Measurements from ENCODE around the gene SPATS2L.

The SPATS2L gene

DNA sequence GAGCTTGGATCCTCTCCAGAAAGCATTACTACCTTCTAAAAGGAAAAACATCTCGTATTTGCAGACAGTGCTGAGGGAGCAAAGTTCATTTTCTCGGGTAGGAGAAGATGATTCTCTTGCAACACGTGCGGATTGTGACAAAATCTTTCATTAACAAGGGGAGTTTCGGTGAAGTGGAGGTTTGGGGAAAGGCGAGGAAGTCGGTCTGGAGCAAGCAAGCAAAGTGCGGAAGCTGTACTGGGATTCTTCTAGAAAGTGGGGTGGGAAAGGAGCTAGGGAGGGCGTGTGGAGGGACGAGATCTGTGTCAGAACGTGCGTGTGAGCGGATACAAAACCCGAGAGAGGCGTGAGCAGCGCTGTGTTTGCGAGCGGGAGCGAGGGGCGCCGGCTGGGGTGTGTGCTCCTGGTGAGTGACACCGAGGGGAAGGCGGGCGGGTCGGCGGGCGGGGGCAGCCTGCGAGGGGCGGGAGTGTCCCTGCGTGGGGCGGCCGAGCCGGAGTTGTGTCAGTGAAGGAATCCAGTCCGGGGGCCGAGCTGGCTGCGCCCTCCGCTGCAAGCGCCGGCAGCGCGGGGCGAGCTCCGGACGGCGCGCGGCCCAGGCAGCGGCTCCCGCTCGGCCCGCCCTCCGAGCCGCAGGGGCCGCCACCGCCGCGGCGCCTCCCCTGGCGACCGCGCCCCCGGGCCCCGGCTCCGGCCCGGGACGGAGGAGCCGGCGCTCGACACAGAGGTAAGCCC is at the start of gene SPATS2L:
SPATS2L (plus strand) TSS at position 498 of the 735 bp plus-strand sequence. CDS start 82,552 bp downstream, outside the sequence.
- peak within 1 kb of the TSS; percentile 86 for H3K4me3 Mint-ChIP-seq
- H3K9me3 Mint-ChIP-seq: no peaks in the 10 kb centered on the region
- no peaks in the 10 kb centered on the region for H3K36me3 Mint-ChIP-seq (ENCODE audit: low read depth)
- H3K4me1 Mint-ChIP-seq (ENCODE audit: low read depth): peaks cover 10% of the 10 kb centered on the region
- peak within 1 kb of the TSS; percentile 80 for H3K27ac Mint-ChIP-seq
- peaks cover 60% of the 10 kb centered on the region for H3K27me3 Mint-ChIP-seq

DNA sequence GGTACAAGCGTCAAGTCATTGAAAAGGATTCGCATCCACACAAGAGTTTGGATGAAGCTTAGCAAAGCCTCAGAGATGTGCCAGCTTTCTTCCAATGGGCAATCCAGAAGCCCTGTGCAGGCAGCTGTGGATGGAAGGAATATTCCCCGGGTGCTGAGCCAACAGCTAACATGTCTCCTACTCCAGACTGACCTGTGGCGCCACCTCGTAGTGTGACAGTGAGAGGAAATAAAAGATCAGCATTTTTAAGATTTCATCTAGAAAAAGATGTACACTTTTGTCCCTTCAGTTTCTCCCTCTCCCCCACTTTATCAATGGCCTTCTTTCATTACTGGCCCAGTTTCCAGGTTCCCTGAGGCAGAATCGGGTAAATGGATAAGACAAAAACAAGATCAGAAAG is 48.9 kb upstream of the SPATS2L start:
- no peak overlapping the region for H3K4me3 Mint-ChIP-seq
- no peaks in the 10 kb centered on the region for H3K36me3 Mint-ChIP-seq (ENCODE audit: low read depth)
- H3K4me1 Mint-ChIP-seq (ENCODE audit: low read depth): no peaks in the 10 kb centered on the region
- H3K9me3 Mint-ChIP-seq: no peaks in the 10 kb centered on the region
- H3K27ac Mint-ChIP-seq: no peak overlapping the region
- H3K27me3 Mint-ChIP-seq: peaks cover 14% of the 10 kb centered on the region

GRCh38 chr2:200258081-200258480 is 48.4 kb upstream of the SPATS2L start:
- no peaks in the 10 kb centered on the region for H3K36me3 Mint-ChIP-seq (ENCODE audit: low read depth)
- H3K4me1 Mint-ChIP-seq (ENCODE audit: low read depth): no peaks in the 10 kb centered on the region
- no peaks in the 10 kb centered on the region for H3K9me3 Mint-ChIP-seq
- no peak overlapping the region for H3K4me3 Mint-ChIP-seq
- H3K27me3 Mint-ChIP-seq: peaks cover 10% of the 10 kb centered on the region
- H3K27ac Mint-ChIP-seq: no peak overlapping the region

GRCh38 chr2:200258881-200259576 is 47.5 kb upstream of the SPATS2L start:
- Mint-ChIP-seq H3K4me3 (no peak overlapping the region), H3K9me3 (no peaks in the 10 kb centered on the region), H3K36me3 (ENCODE audit: low read depth) (no peaks in the 10 kb centered on the region), H3K27me3 (peaks cover 10% of the 10 kb centered on the region), H3K4me1 (ENCODE audit: low read depth) (no peaks in the 10 kb centered on the region), H3K27ac (no peak overlapping the region)

DNA sequence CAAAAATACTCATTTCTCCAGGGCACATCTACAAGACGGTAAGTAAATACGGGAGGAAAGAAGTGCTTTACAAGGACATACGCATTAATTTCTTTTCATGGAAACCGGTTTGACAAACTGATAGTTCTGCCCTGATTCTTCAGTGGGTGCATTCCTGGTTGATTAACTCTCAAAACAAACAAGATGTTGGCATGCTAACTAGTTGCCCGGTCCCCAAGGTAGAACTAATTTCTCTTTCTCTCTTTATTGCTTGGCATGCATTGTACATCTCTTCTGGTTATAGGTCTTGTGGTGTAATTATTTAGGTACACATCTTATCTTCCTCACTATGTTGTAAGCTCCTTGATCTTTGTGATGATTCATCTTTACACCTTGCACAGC is 46.9 kb upstream of the SPATS2L start:
- Mint-ChIP-seq H3K27me3 (peaks cover 10% of the 10 kb centered on the region), H3K27ac (no peak overlapping the region), H3K9me3 (no peaks in the 10 kb centered on the region), H3K4me1 (ENCODE audit: low read depth) (no peaks in the 10 kb centered on the region), H3K36me3 (ENCODE audit: low read depth) (no peaks in the 10 kb centered on the region), H3K4me3 (no peak overlapping the region)

GRCh38 chr2:200262047-200262446 is 44.4 kb upstream of the SPATS2L start:
- Mint-ChIP-seq H3K4me3 (no peak overlapping the region), H3K27ac (no peak overlapping the region), H3K27me3 (peaks cover 7% of the 10 kb centered on the region), H3K9me3 (no peaks in the 10 kb centered on the region), H3K36me3 (ENCODE audit: low read depth) (no peaks in the 10 kb centered on the region), H3K4me1 (ENCODE audit: low read depth) (no peaks in the 10 kb centered on the region)

GRCh38 chr2:200263279-200263678 is 43.2 kb upstream of the SPATS2L start:
- H3K4me1 Mint-ChIP-seq (ENCODE audit: low read depth): no peaks in the 10 kb centered on the region
- no peak overlapping the region for H3K27ac Mint-ChIP-seq
- H3K36me3 Mint-ChIP-seq (ENCODE audit: low read depth): no peaks in the 10 kb centered on the region

DNA sequence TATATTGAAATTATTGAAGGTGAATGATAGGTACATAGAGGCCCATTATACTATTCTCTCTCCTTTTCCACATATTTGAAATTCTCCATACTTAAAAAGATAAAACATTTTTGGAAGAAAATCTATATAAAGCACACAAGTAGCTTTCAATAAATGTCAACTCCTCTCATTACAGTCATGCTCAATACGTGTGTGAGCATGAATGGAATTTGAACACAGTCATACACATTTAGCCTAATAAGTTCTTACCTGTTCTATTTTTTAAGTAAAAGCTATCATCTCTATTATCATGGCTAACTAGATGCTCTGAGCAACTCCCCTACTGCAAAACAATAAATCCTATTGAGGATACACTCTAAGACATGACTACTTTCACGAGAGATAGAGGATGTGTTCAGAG is 41.9 kb upstream of the SPATS2L start:
- Mint-ChIP-seq H3K36me3 (ENCODE audit: low read depth) (no peaks in the 10 kb centered on the region), H3K4me3 (no peak overlapping the region), H3K9me3 (no peaks in the 10 kb centered on the region), H3K27ac (no peak overlapping the region), H3K4me1 (ENCODE audit: low read depth) (no peaks in the 10 kb centered on the region), H3K27me3 (peaks cover 6% of the 10 kb centered on the region)

More at GRCh38 chr2:200263279-200263678, 43.2 kb upstream of the SPATS2L start:
- H3K9me3 Mint-ChIP-seq: no peaks in the 10 kb centered on the region
- no peak overlapping the region for H3K4me3 Mint-ChIP-seq
- peaks cover 7% of the 10 kb centered on the region for H3K27me3 Mint-ChIP-seq

GRCh38 chr2:200266406-200266805 is 40.1 kb upstream of the SPATS2L start:
- no peaks in the 10 kb centered on the region for H3K4me1 Mint-ChIP-seq (ENCODE audit: low read depth)
- no peak overlapping the region for H3K4me3 Mint-ChIP-seq
- peaks cover 4% of the 10 kb centered on the region for H3K27me3 Mint-ChIP-seq
- no peaks in the 10 kb centered on the region for H3K9me3 Mint-ChIP-seq
- no peak overlapping the region for H3K27ac Mint-ChIP-seq
- no peaks in the 10 kb centered on the region for H3K36me3 Mint-ChIP-seq (ENCODE audit: low read depth)

DNA sequence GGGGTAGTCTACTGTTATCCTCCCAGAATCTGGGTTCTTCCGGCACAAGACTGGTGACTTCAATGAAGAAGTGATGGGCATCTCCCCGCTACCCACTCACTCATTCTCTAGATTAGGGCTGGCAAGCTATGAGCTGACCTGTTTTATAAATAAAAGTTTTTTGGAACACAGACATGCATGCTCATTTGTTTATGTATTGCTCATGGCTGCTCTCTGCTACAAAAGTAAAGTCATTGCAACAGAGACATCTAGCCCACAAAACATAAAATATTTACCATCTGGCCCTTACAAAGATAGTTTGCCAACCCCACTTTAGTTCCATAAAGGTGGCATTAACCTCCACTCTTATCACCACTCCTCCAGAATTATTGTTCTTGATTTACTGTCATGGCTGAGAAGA is 39.1 kb upstream of the SPATS2L start:
- Mint-ChIP-seq H3K27ac (no peak overlapping the region), H3K4me1 (ENCODE audit: low read depth) (no peaks in the 10 kb centered on the region), H3K4me3 (no peak overlapping the region), H3K36me3 (ENCODE audit: low read depth) (no peaks in the 10 kb centered on the region), H3K9me3 (no peaks in the 10 kb centered on the region), H3K27me3 (no peaks in the 10 kb centered on the region)

- Mint-ChIP-seq H3K9me3 (no peaks in the 10 kb centered on the region), H3K27me3 (no peaks in the 10 kb centered on the region), H3K4me3 (no peak overlapping the region), H3K36me3 (ENCODE audit: low read depth) (no peaks in the 10 kb centered on the region), H3K27ac (no peak overlapping the region), H3K4me1 (ENCODE audit: low read depth) (no peaks in the 10 kb centered on the region)
Observed at GRCh38 chr2:200270732-200271131, 35.8 kb upstream of the SPATS2L start.

GRCh38 chr2:200272320-200272719 is 34.2 kb upstream of the SPATS2L start:
- Mint-ChIP-seq H3K36me3 (ENCODE audit: low read depth) (no peaks in the 10 kb centered on the region), H3K9me3 (no peaks in the 10 kb centered on the region), H3K4me1 (ENCODE audit: low read depth) (no peaks in the 10 kb centered on the region), H3K27me3 (no peaks in the 10 kb centered on the region), H3K27ac (no peak overlapping the region), H3K4me3 (no peak overlapping the region)

DNA sequence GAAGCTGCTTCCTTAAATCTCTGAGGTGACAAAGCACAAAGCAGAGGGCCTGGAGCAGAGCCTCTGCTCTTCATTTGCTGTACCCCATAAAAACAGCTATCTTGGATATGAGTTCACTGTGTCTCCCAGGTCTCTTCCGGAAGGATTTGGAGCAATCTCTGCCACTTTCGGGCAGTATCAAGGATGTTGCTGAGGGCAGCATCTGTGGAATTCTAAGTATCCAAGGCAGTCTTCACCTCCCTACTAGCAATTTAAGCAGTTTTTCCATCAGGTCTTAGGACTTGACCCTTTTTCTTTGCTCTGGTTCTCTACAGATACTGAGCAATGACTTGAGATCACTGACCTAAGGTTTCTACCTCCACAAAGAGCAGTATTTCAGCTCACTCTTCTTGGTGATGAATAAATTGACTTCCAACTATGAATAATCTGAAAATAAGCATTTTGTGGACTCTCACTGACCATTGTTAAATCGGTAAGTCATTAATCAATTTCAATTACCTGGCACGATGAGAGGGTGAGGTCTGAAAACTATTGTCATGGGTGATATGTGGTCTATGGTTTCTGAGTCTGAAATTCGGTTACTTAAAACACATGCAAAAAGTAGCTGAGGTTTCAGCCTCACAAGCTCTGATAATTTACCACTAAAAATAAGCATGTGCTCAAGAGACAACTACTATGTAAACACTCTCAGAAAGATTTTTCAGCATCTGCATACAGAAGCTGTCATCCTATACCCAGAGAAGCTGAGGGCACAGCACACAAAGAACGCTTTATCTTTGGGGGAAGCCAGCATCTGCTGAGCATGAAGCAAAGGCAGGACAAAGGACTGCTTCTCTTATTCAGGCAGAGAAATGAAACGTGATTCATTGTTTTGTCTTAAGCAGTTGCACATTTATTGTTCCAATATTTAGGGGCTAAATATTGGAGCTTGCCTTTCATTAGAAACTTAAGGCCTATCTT is 32.1 kb upstream of the SPATS2L start:
- Mint-ChIP-seq H3K4me1 (ENCODE audit: low read depth) (no peaks in the 10 kb centered on the region), H3K27me3 (no peaks in the 10 kb centered on the region), H3K36me3 (ENCODE audit: low read depth) (no peaks in the 10 kb centered on the region), H3K9me3 (no peaks in the 10 kb centered on the region), H3K27ac (no peak overlapping the region), H3K4me3 (no peak overlapping the region)

- H3K4me1 Mint-ChIP-seq (ENCODE audit: low read depth): no peaks in the 10 kb centered on the region
- no peaks in the 10 kb centered on the region for H3K9me3 Mint-ChIP-seq
- no peak overlapping the region for H3K4me3 Mint-ChIP-seq
- H3K27ac Mint-ChIP-seq: no peak overlapping the region
- H3K27me3 Mint-ChIP-seq: peaks cover 5% of the 10 kb centered on the region
- H3K36me3 Mint-ChIP-seq (ENCODE audit: low read depth): no peaks in the 10 kb centered on the region
Observed at GRCh38 chr2:200275295-200276013, 31.0 kb upstream of the SPATS2L start.
